ENCODE data around the gene HDAC6.

Gene HDAC6

GRCh38 chrX:48801280-48802088 is at the start of gene HDAC6:
TSS of gene HDAC6 (plus strand) at chrX:48802067. CDS start at chrX:48802693, 626 bp downstream.
- DNase-seq, result peak; percentile 97

- DNase-seq, result no peak
These were observed 49.4 kb upstream of the HDAC6 start for GRCh38 chrX:48752498-48752897.

GRCh38 chrX:48753708-48754228 is 48.1 kb upstream of the HDAC6 start:
- no peak for DNase-seq

- DNase-seq, result no peak
These were observed 47.6 kb upstream of the HDAC6 start for GRCh38 chrX:48754238-48754637.

- DNase-seq, result peak; percentile 55
These were observed 40.0 kb upstream of the HDAC6 start, which contains the start of gene GLOD5 for GRCh38 chrX:48761674-48762471. TSS of gene GLOD5 (plus strand) at chrX:48761747. CDS start at chrX:48761791, 44 bp downstream.

GRCh38 chrX:48769230-48769629 is 32.6 kb upstream of the HDAC6 start:
- no peak for DNase-seq

GRCh38 chrX:48770296-48770695 is 31.6 kb upstream of the HDAC6 start:
- DNase-seq, result no peak

GRCh38 chrX:48772602-48773001 is 29.3 kb upstream of the HDAC6 start:
- no peak for DNase-seq

GRCh38 chrX:48776818-48777439 is 24.9 kb upstream of the HDAC6 start:
- no peak for DNase-seq

- no peak for DNase-seq
These were observed 22.5 kb upstream of the HDAC6 start for GRCh38 chrX:48779399-48779798.

GRCh38 chrX:48781705-48782104 is 20.2 kb upstream of the HDAC6 start:
- DNase-seq, result no peak

GRCh38 chrX:48782216-48782615 is 19.7 kb upstream of the HDAC6 start:
- no peak for DNase-seq

GRCh38 chrX:48782795-48783194 is 19.1 kb upstream of the HDAC6 start:
- DNase-seq, result no peak

GRCh38 chrX:48784726-48785125 is 17.1 kb upstream of the HDAC6 start:
- DNase-seq, result no peak

- no peak for DNase-seq
These were observed 16.7 kb upstream of the HDAC6 start for GRCh38 chrX:48785186-48785539.

GRCh38 chrX:48785540-48786214 is 16.2 kb upstream of the HDAC6 start:
- no peak for DNase-seq

- no peak for DNase-seq
These were observed 15.5 kb upstream of the HDAC6 start, which contains the start of gene GATA1 for GRCh38 chrX:48786341-48786800. TSS of gene GATA1 (plus strand) at chrX:48786590. CDS start at chrX:48791110, 4,520 bp downstream.

GRCh38 chrX:48786825-48787504 is 14.9 kb upstream of the HDAC6 start:
- DNase-seq, result no peak

GRCh38 chrX:48787505-48788443 is 14.1 kb upstream of the HDAC6 start:
- no peak for DNase-seq

- no peak for DNase-seq
These were observed 12.3 kb upstream of the HDAC6 start for GRCh38 chrX:48789366-48790220.

Measured in NCI-H2171 (cell line).